Measurements from ENCODE around the gene LINC01488. TPM values are rescaled to one million over a fixed set of nuclear protein-coding genes. Genes with fewer than 3 reads are reported as not detected.

LINC01488 gene
- total and polyA plus RNA-seq, 10 of the 15 experiments (the other 5 are each of a cell fraction or from before 2014, with no cell fraction given) = not detected

DNA sequence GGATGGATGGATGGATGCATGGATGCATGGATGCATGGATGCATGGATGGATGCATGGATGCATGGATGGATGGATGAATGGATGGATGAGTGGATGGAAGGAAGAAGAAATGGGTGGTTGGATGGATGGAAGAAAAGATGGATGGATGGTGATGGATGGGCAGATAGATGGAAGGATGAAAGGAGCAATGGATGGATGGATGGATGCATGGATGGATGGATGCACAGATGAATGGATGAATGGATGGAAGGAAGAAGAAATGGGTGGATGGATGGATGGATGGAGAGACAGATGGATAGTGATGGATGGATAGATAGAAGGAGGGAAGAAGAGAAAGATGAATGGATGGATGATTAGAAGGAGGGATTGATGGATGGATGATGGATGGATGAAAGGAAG, 30.2 kb upstream of the LINC01488 start (continued):
- TF ChIP-seq, protein P1, sequence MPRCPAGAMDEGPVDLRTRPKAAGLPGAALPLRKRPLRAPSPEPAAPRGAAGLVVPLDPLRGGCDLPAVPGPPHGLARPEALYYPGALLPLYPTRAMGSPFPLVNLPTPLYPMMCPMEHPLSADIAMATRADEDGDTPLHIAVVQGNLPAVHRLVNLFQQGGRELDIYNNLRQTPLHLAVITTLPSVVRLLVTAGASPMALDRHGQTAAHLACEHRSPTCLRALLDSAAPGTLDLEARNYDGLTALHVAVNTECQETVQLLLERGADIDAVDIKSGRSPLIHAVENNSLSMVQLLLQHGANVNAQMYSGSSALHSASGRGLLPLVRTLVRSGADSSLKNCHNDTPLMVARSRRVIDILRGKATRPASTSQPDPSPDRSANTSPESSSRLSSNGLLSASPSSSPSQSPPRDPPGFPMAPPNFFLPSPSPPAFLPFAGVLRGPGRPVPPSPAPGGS (IDR thresholded peaks at IDR 0.05; ENCODE audit: borderline replicate concordance, insufficient read depth, low read depth, low read length, poor library complexity, severe bottlenecking) = no peak

GRCh38 chr11:69452206-69452987, 29.1 kb upstream of the LINC01488 start:
- Histone ChIP-seq H2AFZ (ENCODE audit: control insufficient read depth, low read depth, low read length) (no peak overlapping the region), H3K9ac (ENCODE audit: control insufficient read depth, insufficient read depth, low read length) (no peak overlapping the region), H3K27ac (ENCODE audit: control insufficient read depth, insufficient read depth) (no peak overlapping the region), H3K36me3 (ENCODE audit: control insufficient read depth in 2 of 2, insufficient read depth in 2 of 2, low read length in 1 of 2) (no peaks in the 10 kb centered on the region), H3K4me3 (no peak overlapping the region), H4K20me1 (ENCODE audit: control insufficient read depth, insufficient read depth) (no peaks in the 10 kb centered on the region), H3K4me1 (ENCODE audit: control insufficient read depth, insufficient read depth, low read length) (no peaks in the 10 kb centered on the region), H3K27me3 (replicated peaks in 1 of 2; ENCODE audit: control insufficient read depth in 2 of 2, insufficient read depth in 2 of 2, low read length in 1 of 2) (no peaks in the 10 kb centered on the region; a peak in 2 of 4 replicates), H3K4me2 (ENCODE audit: control insufficient read depth, insufficient read depth) (no peak overlapping the region), H3K9me3 (replicated peaks; ENCODE audit: control insufficient read depth, insufficient read depth, low read length) (no peaks in the 10 kb centered on the region; the same call in 2 of the 3 replicates), H3K79me2 (ENCODE audit: control insufficient read depth, insufficient read depth, low read length) (no peaks in the 10 kb centered on the region)
- ATAC-seq (no peak), FAIRE-seq (no peak), DNase-seq (ENCODE audit: low read depth, low spot score) (no peak)
- intact Hi-C loops (cut with micrococcal nuclease; ENCODE audit: unreplicated experiment) (no loop called here), in situ Hi-C loops (cut with MboI) (no loop called here)
- ChIA-PET SMC1A (ENCODE audit: uncharacterized antibody, unreplicated experiment) (interaction anchor here (0.8 kb wide), 1 partner anchor 931 kb away, joined by 3 read pairs; no protein-coding TSS in a partner anchor), POLR2A (no interaction called here), RAD21 (ENCODE audit: unreplicated experiment) (no interaction called here), CTCF (no interaction called here)
- TF ChIP-seq RB1 (IDR thresholded peaks at IDR 0.05; ENCODE audit: borderline replicate concordance) (no peak), PAX5 (IDR thresholded peaks at IDR 0.05; ENCODE audit: borderline replicate concordance, low read depth, low read length) (no peak), CHD1 (IDR thresholded peaks at IDR 0.05; ENCODE audit: low read depth, low read length) (no peak), NR2F1 (conservative IDR thresholded peaks at IDR 0.05) (no peak), NR2C1 (IDR thresholded peaks at IDR 0.05) (no peak), ESRRA (IDR thresholded peaks at IDR 0.05; ENCODE audit: low read length) (no peak), KAT2A (conservative IDR thresholded peaks at IDR 0.05; ENCODE audit: control insufficient read depth, low read depth, low read length) (no peak), FOXK2 (IDR thresholded peaks at IDR 0.05) (no peak), BCLAF1 (IDR thresholded peaks at IDR 0.05) (no peak)
- BruUV-seq (replicated peaks) = no TSS peak
- 12% methylated on average over 6 of the region's 6 CpGs for WGBS (ENCODE audit: insufficient coverage, insufficient replicate concordance, low lambda C conversion rate, missing lambda C conversion rate)
